UCSD-AML1 (cell line): ENCODE measurements around the gene RLIM.

Source experiments
- DNase-seq: peaks from one replicate; lab custom pipeline; 2025; ENCODE audit not compliant: unreplicated experiment; lab: John Stamatoyannopoulos, UW

RLIM gene

GRCh38 chrX:74536832-74537371, 77.5 kb downstream of the RLIM start:
- peak; percentile 61 for DNase-seq

- DNase-seq = peak; percentile 81
Observed at GRCh38 chrX:74536152-74536831, 78.1 kb downstream of the RLIM start.

- peak; percentile 62 for DNase-seq
Observed at GRCh38 chrX:74535408-74536151, 78.8 kb downstream of the RLIM start.
